SIG-M5 treated with dmso at 0.1 percent for 504 hours (cell line): ENCODE data around the gene ZNF329.

Experiments
- DNase-seq: peaks from one replicate; lab custom pipeline; 2025; ENCODE audit not compliant: unreplicated experiment; lab: John Stamatoyannopoulos, UW

Gene ZNF329

GRCh38 chr19:58118979-58119733 lies 31.4 kb downstream of the ZNF329 start:
- DNase-seq: no peak

GRCh38 chr19:58117841-58118575 lies 32.6 kb downstream of the ZNF329 start:
- no peak for DNase-seq

- DNase-seq: no peak
These were observed 42.1 kb downstream of the ZNF329 start for GRCh38 chr19:58108546-58108817.

- DNase-seq: no peak
These were observed 42.6 kb downstream of the ZNF329 start for GRCh38 chr19:58107778-58108545.

- no peak for DNase-seq
These were observed 51.9 kb downstream of the ZNF329 start for GRCh38 chr19:58098682-58098998.

- no peak for DNase-seq
These were observed 52.6 kb downstream of the ZNF329 start, which contains the start of gene ZSCAN18 for GRCh38 chr19:58097781-58098681. ZSCAN18 (minus strand) TSS chr19:58098231; CDS start chr19:58090267, 7,964 bp downstream.

GRCh38 chr19:58097349-58097748 lies 53.2 kb downstream of the ZNF329 start:
- no peak for DNase-seq

- no peak for DNase-seq
These were observed 53.7 kb downstream of the ZNF329 start for GRCh38 chr19:58096884-58097283.

GRCh38 chr19:58095328-58095727 lies 55.3 kb downstream of the ZNF329 start:
- DNase-seq: no peak

GRCh38 chr19:58093071-58093470 lies 57.5 kb downstream of the ZNF329 start:
- no peak for DNase-seq

- DNase-seq: no peak
These were observed 59.2 kb downstream of the ZNF329 start for GRCh38 chr19:58091251-58091995.

- no peak for DNase-seq
These were observed 60.7 kb downstream of the ZNF329 start for GRCh38 chr19:58089846-58090245.

- no peak for DNase-seq
These were observed 62.0 kb downstream of the ZNF329 start for GRCh38 chr19:58088521-58089052.

GRCh38 chr19:58086825-58087710 lies 63.5 kb downstream of the ZNF329 start:
- no peak for DNase-seq

GRCh38 chr19:58085348-58085875 lies 65.2 kb downstream of the ZNF329 start:
- DNase-seq: no peak

GRCh38 chr19:58084596-58085347 lies 65.8 kb downstream of the ZNF329 start:
- no peak for DNase-seq

GRCh38 chr19:58083021-58083420 lies 67.6 kb downstream of the ZNF329 start:
- DNase-seq: no peak

GRCh38 chr19:58079792-58080191 lies 70.8 kb downstream of the ZNF329 start:
- DNase-seq: no peak
